ENCODE data around the gene MSH2. TPM values are rescaled to one million over a fixed set of nuclear protein-coding genes. Genes with fewer than 3 reads are reported as not detected.

The MSH2 gene
- total RNA-seq, 1 donor: 33.4 TPM

- TF ChIP-seq CTCF (IDR thresholded peaks at IDR 0.05; ENCODE audit: insufficient read depth, low read length): no peak
- DNase-seq (ENCODE audit: low read depth): no peak
- H3K4me3 ChIP-seq (ENCODE audit: low read depth, low read length): no peak overlapping the region
Observed at GRCh38 chr2:47509821-47510385, 106.9 kb downstream of the MSH2 start.

- no peak for TF ChIP-seq CTCF (IDR thresholded peaks at IDR 0.05; ENCODE audit: insufficient read depth, low read length)
- no peak overlapping the region for H3K4me3 ChIP-seq (ENCODE audit: low read depth, low read length)
- DNase-seq (ENCODE audit: low read depth): no peak
Observed at GRCh38 chr2:47510745-47511144, 107.8 kb downstream of the MSH2 start.

- DNase-seq (ENCODE audit: low read depth): no peak
Observed at GRCh38 chr2:47512581-47513083, 109.7 kb downstream of the MSH2 start.

GRCh38 chr2:47513981-47514520 lies 111.1 kb downstream of the MSH2 start:
- TF ChIP-seq CTCF (IDR thresholded peaks at IDR 0.05; ENCODE audit: insufficient read depth, low read length): no peak
- no peak overlapping the region for H3K4me3 ChIP-seq (ENCODE audit: low read depth, low read length)
- DNase-seq (ENCODE audit: low read depth): no peak

More at GRCh38 chr2:47512581-47513083, 109.7 kb downstream of the MSH2 start:
- TF ChIP-seq CTCF (IDR thresholded peaks at IDR 0.05; ENCODE audit: insufficient read depth, low read length): no peak
- no peak overlapping the region for H3K4me3 ChIP-seq (ENCODE audit: low read depth, low read length)

- no peak for DNase-seq (ENCODE audit: low read depth)
- no peak for TF ChIP-seq CTCF (IDR thresholded peaks at IDR 0.05; ENCODE audit: insufficient read depth, low read length)
- H3K4me3 ChIP-seq (ENCODE audit: low read depth, low read length): no peak overlapping the region
Observed at GRCh38 chr2:47516360-47517104, 113.6 kb downstream of the MSH2 start.

- H3K4me3 ChIP-seq (ENCODE audit: low read depth, low read length): no peak overlapping the region
- no peak for DNase-seq (ENCODE audit: low read depth)
- no peak for TF ChIP-seq CTCF (IDR thresholded peaks at IDR 0.05; ENCODE audit: insufficient read depth, low read length)
Observed at GRCh38 chr2:47518497-47519146, 115.7 kb downstream of the MSH2 start.
